Suppressor macrophage treated with lipopolysaccharide for 4 hours (primary cell): ENCODE data around the gene SLC25A10.
A peak's percentile ranks its signal among the peaks of the same experiment; 100 is the strongest.

Experiments
- DNase-seq: peaks from one replicate; pipeline ENCODE4 v3.0.0-alpha.2; 2020

Gene SLC25A10

DNA sequence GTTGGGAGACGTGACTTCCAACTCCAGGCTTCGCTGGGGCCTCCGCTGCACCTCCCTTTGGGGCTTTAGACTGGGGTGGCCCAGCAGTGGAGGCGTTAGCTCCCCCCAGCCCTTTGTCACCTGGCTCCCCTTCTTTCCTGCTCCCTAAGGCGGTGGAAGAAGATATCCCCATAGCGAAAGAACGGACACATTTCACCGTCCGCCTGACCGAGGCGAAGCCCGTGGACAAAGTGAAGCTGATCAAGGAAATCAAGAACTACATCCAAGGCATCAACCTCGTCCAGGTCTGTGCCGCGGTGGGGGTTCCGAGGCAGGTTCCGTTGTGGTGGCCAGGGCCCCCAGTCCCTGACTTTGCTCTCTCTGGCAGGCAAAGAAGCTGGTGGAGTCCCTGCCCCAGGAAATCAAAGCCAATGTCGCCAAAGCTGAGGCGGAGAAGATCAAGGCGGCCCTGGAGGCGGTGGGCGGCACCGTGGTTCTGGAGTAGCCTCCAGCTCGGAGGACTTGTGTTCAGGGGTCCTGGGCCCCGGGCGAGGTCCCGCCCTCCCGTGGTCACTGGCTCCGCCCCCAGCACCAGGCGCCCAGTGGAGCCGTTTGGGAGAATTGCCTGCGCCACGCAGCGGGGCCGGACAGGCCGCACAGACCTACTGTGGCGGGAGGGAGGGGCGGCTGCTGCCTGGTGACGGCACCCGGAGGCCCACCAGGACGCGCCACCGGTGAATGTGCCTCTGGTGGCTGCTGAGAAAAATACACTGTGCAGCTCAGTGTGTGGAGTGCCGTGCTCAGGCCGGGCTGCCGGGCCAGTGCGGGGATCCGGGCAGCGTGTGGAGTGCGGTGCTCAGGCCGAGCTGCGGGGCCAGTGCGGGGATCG, 5.1 kb upstream of the SLC25A10 start:
- no peak for DNase-seq

DNA sequence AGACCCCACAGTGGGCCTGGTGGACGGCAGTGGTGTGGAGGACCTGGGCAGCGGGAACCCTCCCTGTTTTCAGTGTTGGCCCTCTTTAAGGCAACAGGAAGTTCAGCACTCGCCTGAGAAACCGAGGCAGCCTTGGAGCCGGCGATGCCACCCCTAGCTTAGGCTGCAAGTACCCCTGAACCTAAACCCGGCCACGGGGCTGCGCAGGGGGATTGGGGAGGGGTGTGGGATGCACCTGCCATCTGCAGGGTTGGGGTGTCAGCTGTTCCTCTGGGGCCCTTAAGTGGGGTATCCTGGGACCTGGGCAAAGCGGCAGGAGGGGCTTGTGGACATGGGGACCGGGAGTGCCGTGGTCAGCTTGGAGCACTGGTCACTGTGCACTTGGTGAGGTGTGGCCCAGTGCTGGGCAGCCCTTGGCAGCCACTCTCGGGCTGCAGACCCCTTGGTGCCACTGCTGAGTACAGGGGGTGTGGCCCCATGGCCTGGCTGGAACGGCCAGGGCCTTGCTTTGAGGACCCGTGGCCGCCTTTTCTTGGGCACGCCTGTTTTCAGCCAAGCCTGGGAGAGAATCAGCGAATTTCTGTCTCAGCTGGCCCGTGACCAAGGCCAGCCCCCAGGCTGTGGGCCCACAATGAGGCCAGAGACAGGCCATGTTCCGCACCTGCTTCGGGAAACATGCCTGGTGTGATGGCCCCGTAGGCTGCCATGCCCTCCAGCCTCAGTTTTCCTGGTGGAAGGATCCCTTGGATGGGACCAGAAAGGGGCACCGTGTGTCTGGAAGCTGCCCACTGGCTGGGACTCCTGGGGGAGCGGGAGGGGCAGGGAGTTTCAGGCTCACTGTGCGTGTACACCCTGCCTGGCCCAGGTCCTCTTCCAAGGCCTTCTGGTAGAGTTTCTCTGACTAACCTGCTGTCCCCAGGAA, 4.1 kb upstream of the SLC25A10 start:
- DNase-seq = no peak

DNA sequence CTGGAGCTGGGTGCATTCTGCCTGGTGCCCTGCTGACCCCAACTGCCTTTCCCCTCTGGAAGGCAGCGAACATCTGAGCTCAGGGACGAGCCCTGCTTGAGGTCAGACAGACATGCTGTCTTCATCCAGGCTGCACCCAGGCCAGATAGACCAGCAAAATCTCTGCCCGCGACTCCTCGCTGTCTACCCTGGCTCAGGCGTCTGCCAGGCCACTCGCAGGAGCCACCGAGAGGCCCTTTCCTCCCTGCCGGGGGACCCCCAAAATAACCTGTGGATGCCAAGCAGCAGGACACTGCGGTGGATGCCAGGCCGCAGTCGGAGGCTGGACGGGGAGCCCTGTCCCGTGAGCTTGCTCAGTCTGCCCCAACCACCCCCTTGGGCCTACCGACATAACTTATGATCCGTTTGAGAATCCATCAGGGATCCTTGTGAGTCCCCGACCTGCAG, 3.3 kb upstream of the SLC25A10 start:
- no peak for DNase-seq

DNA sequence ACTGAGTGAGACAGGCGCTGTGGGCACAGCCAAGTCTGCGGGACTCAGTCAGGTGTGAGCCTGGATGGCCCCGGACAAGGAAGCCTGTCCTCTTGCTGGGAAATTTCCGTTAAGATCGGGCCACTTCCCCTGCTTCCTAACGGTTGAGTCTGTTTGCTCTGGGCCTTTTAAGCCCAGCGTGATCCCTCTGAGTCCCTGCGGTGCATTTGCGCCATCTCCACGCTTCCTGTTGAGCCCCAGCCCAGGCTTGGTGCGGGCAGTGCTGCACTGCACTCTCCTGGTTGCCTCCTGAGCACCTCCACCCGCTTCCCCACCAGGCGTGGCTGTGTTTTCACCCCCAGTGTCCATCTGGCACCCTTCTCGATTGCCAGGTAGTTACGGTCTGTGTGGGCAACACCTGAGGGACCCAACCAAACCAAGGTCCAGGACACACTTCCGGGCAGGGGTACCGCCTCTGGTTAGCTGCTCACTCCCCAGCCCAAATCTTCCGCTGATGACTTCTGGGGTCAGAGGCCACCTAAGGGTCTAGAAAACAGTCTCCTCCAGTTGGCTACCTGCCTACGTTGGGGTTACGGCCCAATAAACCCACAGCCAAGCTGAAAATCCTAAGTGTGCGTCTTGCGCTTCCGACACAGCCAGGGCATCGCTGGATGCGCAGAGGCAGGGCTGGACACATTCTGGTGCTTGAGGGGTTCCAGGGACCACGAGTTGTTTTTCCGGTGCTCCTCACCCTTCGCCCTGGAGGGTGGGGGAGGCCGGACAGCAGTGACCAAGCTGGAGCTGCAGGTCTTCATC, 1.4 kb upstream of the SLC25A10 start:
- peak; percentile 36 for DNase-seq

DNA sequence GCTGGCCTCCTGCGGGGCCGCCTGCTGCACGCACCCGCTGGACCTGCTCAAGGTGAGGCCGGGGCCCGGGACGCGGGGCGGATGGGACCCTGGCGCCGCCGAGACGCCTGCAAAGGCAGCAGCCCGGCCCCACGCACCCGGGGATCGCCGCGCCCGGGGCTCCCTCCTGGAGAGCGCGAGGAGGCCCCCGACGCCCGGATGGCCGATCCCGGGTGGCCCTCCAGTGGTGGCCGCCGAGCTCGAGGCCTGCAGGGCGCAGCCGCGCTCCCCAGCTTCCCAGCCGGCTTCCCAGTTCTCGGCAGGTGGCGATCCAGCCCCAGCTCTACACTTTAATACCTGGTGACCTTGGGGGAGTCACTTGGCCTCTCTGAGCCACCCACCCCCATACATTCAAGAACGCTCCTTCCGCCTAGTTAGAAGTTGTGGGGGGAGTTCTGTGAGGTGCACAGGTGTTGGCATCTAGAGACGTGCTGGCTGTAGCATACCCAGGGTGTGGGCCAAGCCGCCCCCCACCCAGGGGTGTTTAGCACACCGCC, 452 bp downstream of the SLC25A10 start:
- peak; percentile 23 for DNase-seq

DNA sequence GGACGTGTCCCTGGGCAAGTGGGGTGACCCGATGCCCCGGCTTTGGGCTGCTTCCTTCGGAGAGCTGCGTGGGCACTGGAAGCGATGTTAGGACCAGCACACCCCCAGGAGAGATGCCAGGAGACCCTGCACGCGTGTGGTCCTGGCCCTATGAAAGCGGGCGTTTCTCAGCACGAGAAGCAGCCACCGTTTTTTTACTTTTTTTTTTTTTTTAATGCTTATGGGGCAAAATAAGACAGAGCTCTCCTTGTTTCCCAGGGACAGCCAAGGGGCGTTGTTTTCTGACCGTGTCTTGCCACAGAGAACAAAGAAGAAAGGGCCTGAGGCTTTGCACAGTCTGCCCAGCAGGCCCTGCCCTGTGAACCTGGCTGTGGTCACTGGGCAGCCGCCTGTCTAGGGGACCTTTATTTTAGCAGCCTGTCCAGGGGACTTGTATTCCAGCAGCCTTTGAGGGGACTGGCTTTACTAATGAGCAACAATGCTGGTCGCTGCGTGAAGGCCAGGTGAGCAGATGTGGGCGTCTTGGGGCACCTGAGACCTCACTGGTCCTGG, 996 bp downstream of the SLC25A10 start:
- no peak for DNase-seq

DNA sequence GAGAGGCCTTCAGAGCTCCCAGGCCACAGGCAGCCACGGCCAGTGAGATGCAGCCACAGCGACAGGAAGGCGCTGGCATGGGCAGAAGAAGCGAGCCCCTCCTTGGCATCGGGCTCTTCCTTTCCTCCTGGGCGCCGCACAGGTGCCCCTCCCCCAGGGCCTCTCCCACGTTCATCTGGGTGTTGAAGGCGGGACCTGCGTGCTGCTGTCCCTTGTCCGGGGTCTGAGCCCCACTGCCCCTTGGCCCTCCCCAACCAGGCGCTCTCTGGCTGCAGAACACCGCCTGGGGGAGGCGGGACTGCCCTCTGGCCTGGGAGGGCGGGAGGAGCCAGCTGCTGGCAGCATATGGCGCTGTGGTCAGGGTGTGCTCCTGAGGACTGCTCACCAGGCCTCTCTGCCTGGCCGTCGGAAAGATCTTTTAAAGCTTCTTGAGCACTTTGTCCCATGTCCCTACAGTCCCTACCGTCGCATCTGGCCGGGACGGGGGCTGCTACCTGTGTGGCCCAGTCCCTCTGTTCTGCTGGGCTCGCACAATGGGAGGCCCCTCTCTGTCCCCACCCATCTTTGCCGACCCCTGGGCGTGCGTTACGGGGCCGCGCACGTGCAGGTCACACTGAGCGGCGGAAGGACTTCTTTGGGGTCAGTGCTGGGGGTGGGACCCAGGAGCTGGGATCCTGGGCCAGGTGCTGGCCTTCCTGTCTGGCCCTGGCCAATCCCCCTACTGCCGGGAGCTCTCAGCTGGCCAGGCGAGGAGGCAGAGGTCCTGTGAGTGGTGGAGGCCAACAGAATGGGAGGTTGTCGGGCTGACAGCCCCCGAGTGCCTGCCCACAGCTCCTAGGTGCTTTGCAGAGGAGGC, 1.7 kb downstream of the SLC25A10 start:
- DNase-seq = no peak

DNA sequence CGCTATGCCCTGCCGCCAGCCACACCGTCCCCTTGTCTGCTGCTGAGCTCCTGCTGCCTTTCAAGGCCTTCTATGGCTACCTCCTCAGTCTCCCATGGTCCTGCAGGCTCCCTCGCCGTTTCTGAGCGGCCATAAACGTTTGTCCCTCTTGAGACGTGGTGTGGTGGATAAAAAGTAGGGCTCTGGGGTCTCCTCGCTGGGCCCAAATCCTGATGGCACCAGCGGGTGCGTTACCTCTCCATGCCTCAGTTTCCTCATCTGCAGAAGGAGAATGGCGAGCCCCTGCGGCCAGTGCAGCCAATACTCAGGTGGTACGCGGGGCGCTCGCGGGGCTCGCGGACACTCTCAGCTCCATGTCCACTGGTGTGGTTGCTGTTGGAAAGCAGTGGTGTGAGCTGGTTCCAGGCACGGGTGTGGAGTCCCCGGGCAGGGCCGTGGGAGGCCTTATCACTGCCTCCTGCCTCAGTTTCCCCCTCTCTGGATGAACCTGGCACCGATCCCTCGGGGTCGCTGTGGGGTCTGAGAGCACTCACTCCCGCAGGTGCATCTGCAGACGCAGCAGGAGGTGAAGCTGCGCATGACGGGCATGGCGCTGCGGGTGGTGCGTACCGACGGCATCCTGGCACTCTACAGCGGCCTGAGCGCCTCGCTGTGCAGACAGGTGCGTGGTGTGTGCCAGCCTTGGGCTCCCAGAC, 2.5 kb downstream of the SLC25A10 start:
- DNase-seq = no peak

DNA sequence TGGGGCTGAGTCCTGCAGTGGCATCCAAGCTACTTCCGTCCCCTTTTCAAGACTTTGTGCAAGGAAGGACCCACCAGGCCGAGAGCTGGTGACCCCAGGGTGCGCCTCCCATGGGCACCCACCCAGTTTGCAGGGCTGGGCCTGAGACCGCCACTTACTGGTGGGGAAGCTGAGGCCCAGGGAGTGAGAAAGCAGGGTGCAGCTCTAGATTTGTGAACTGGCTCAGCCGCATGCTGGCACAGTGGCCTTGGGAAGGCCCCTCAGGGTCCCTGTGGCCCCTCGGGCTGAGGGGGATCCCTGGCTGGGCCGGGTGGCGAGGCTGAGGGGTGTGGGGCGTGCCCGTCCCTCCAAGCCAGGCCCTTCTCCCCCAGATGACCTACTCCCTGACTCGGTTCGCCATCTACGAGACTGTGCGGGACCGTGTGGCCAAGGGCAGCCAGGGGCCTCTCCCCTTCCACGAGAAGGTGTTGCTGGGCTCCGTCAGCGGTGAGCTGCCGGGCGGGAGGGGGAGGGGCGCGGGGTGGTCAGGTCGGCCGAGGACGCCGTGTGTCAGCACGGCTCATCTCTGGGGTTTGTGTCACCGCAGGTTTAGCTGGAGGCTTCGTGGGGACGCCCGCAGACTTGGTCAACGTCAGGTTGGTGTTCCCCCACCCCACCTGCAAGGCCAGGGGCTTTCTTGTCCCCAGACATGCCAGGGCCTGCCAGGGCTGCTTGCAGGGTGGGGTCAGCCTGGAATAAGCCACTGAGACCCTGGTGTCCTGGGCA, 3.2 kb downstream of the SLC25A10 start:
- no peak for DNase-seq

DNA sequence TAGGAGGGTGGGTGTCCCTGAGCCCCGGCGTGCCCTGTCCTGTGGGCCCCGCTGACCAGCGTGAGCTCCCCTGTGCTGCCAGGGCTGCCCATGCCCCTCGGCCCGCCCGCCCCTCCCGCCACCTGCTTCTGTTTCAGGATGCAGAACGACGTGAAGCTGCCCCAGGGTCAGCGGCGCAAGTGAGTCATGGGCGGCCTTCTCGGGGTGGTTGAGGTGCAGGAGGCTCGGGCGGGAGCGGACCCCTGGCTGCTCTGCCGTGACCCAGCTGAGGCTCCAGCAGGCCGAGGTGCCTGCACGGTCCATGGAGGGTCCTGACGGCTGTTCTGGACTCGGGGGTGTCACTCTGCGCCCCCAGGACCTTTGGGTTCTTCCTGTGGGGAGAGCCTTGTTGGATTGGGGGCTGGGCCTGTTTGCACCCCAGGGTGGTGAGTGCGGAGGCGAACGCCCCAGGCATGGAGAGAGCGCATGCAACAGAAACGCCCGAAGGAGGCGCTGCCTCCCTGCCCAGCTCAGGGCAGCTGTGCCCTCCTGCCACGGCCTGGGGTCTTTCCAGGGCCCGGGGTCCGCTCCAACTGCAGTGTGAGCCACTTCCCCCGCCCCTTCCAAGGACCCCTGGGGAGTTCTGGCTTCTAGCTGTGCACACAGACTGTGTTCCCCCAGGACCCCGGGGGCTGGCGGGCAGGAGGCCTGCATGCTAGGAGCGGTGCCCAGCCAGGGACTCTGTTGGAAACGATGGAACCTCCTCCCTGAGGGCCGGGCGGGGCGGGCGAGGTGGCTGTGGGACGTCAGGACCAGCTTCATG, 4.0 kb downstream of the SLC25A10 start:
- DNase-seq = no peak

DNA sequence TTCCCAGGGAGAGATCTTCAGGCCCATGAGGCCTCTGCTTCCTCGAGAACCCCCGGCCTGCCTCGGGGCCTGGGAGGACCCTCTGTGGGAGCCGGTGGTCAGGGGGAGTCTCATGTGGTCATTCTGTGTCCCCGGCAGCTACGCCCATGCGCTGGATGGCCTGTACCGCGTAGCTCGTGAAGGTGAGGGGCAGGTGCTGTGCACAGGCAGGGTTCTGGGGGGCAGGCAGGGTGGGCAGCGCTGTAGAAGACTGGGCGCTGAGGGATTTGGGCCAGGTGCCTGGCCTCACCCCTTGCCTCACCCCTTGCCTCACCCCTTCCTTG, 4.6 kb downstream of the SLC25A10 start:
- DNase-seq = no peak

DNA sequence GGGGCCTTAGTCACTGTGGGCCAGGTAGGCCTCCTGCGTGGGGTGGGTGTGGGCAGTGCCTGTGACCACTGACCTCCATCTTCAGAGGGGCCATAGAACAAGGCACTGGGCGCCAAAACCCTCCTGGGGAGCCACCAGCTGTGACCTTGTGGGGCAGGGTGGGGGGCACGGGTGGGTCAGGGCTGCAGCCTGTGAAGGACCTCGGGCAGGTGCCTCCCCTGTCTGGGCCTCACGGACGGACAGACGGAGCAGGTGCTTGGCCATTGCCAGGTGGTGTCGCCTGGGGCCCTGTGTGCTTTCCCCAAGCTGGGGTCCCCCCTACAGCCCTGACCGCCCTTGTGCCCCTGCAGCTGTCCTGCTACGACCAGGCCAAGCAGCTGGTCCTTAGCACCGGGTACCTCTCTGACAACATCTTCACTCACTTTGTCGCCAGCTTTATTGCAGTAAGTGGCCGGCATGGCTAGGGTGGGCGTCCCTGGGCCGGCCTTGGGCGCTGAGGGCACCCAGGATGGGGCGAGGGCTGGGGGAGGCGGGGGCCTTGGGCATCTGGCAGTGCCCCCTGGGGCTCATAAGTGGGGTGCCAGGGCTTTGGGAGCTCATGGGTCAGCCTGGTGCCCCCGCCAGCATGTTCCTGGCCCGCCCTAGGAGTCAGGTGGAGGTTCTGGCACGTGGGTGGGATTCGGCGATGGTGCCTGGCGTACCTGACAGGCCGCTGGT, 5.1 kb downstream of the SLC25A10 start:
- DNase-seq = no peak

DNA sequence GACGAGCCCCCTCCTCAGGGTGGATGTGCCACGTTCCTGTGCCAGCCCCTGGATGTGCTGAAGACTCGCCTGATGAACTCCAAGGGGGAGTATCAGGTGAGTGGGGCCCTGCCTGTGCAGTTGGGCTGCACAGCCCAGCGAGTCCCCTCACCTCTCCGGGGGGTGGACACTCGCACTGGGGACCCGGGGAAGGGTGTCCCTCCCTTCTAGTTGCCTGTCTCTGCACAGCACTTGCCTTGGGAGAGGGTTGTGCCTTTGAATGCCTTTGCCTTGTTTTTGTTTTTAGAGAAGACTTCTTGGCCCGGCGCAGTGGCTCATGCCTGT, 5.6 kb downstream of the SLC25A10 start:
- DNase-seq = no peak

DNA sequence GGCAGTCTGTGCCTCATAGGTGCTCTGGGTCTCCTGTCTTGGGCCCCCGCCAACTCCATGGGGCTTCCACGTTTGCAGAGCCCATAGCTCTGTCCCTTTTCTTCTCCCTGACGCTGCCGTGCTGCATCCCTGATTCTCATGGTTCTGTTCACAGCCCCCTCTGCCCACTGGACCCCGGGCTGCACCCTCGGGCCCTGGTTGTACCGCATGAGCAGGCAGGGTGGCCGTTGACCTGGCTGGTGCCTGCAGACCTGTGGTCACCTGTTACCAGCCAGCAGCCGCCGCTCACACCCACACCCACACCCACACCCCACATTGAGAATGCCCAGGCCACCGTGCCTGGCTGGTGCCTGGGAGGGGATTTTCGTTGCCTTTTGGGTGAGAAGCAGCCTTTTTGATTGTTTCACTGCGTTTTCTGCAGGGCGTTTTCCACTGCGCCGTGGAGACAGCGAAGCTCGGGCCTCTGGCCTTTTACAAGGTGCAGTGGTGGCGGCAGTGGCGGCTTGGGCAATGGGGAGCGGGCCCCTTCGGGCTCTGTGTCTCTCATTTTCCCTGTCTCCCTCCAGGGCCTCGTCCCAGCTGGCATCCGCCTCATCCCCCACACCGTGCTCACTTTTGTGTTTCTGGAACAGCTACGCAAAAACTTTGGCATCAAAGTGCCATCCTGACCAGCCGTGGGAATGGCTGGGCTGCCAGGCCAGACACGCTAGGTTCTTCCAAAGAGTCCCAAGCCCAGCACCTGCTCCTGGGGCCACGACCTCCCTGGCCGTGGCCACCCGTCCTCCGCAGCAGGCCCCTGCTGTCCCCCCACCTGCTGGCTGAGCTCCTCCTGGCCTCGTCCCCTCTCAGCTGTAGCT, 7.6 kb downstream of the SLC25A10 start:
- no peak for DNase-seq

DNA sequence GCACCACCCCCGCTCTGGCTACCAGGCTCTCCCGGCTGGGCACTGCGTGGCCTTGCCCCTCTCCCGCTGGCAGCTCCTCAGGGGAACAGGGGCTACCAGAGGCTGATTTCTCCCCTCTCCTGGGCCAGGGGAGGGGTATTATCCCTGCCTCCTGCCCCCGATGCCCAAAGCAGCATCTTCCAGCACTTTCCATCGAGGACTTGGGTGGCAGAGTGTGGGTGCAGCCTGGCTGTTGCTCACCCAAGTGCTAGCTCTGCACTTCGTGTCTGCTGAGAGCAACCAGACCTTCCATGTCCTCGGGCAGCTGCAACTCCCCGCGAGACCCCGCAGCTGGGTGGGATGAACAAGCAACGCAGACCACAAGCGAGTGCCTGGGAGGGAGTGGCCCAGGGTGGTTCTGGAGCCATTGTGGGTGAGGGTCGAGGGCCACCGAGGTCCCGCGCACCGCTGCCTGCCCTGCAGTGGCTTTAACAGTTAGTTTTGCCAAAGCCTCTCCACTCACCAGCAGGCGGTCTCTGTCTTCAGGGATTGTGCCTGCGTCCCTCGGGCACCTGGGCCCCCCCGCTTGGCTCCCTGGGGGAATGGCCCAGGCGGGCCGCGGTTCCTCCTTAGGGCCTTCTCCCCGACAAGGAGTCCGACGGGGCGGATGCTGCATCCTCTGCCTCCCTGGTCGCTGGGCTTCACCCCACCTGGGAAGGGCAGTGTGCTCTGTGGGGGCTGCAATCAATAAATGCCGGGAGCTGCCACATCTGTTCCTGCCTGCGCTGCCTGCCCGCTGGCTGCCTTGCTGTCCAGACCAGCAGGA, 8.4 kb downstream of the SLC25A10 start:
- no peak for DNase-seq

DNA sequence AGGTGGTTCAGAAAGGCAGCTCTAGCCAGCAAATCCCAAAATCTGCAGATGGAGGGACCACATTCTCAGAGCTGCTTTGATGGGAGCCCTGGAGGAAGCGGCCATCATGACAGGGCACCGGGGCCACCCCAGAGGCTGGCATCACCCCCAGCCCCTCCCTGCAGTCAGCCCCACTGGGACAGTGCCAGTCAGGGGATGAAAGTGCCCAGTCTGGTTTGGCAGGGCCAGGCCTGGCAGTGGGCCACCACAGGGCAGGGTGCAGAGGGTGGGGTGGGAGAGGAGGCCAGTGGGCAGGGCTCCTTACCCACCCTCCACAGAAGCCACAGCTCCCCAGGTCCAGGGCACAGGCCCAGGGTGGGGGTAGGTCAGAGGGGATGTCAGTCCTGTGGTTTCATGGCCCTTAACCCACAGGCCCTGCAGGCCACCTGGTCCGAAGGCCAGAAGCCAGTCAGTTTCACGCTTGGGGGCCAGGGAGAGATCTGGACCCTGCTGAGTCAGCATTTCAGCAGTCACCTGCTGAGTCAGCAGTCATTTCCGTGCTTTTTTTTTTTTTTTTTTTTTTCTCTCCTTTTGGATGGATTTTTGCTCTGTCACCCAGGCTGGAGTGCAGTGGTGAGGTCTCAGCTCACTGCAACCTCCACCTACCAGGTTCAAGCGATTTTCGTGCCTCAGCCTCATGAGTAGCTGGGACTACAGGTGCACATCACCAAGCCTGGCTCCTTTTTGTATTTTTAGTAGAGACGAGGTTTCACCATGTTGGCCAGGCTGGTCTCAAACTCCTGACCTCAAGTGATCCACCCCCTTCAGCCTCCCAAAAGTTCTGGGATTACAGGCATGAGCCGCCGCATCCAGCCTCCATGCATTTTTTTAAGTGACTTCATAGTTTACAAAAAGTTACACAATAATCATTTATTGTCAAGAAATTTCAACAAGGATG, 10.4 kb downstream of the SLC25A10 start:
- no peak for DNase-seq
